ENCODE results near the gene CRYBB1.

- TF ChIP-seq CTCF (IDR thresholded peaks at IDR 0.05) (no peak), POLR2A (IDR thresholded peaks at IDR 0.05) (no peak), EP300 (IDR thresholded peaks at IDR 0.05) (no peak), POLR2AphosphoS5 (IDR thresholded peaks at IDR 0.05) (no peak)
These were observed 39.3 kb upstream of the CRYBB1 start, which contains the start of gene MIAT for GRCh38 chr22:26656891-26657851.
